ENCODE measurements around the gene RBP3.

The RBP3 gene

DNA sequence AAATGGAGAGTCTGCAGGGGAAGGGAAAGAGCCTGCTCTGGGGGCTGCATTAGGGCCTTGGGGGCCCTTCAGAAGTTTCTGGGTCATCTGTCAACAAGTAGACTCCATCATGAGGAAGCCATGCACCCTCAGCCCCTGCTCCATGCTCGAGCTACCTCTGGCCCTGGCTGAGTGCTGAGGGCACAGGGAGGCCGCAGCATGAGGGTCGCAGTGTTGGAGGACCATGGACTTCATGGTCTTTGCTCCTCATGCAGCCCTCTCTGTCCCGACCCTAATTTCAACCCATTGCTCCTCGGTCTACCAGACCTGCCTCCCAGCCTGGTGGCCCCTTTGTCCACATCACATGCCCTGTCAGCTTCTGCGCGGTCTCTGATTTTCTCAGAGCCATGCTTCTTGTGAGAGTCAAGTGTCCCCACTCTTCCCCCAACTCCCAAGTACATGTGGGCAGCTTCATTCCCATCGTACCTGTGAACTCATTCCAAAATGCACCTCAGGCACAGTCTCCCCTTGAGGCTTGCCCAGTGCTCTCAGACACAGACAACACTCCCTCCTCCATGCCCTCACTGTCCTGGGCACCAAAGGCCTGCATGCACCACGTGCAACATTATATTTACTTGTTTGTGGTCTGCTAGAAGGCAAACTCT is 21.2 kb downstream of the RBP3 start:
- no peak for TF ChIP-seq GABPA (IDR thresholded peaks at IDR 0.05; ENCODE audit: low read depth)
- TF ChIP-seq, protein P1, sequence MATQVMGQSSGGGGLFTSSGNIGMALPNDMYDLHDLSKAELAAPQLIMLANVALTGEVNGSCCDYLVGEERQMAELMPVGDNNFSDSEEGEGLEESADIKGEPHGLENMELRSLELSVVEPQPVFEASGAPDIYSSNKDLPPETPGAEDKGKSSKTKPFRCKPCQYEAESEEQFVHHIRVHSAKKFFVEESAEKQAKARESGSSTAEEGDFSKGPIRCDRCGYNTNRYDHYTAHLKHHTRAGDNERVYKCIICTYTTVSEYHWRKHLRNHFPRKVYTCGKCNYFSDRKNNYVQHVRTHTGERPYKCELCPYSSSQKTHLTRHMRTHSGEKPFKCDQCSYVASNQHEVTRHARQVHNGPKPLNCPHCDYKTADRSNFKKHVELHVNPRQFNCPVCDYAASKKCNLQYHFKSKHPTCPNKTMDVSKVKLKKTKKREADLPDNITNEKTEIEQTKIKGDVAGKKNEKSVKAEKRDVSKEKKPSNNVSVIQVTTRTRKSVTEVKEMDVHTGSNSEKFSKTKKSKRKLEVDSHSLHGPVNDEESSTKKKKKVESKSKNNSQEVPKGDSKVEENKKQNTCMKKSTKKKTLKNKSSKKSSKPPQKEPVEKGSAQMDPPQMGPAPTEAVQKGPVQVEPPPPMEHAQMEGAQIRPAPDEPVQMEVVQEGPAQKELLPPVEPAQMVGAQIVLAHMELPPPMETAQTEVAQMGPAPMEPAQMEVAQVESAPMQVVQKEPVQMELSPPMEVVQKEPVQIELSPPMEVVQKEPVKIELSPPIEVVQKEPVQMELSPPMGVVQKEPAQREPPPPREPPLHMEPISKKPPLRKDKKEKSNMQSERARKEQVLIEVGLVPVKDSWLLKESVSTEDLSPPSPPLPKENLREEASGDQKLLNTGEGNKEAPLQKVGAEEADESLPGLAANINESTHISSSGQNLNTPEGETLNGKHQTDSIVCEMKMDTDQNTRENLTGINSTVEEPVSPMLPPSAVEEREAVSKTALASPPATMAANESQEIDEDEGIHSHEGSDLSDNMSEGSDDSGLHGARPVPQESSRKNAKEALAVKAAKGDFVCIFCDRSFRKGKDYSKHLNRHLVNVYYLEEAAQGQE (IDR thresholded peaks at IDR 0.05; ENCODE audit: insufficient replicate concordance, low read depth) = no peak
- TF ChIP-seq, protein P2, sequence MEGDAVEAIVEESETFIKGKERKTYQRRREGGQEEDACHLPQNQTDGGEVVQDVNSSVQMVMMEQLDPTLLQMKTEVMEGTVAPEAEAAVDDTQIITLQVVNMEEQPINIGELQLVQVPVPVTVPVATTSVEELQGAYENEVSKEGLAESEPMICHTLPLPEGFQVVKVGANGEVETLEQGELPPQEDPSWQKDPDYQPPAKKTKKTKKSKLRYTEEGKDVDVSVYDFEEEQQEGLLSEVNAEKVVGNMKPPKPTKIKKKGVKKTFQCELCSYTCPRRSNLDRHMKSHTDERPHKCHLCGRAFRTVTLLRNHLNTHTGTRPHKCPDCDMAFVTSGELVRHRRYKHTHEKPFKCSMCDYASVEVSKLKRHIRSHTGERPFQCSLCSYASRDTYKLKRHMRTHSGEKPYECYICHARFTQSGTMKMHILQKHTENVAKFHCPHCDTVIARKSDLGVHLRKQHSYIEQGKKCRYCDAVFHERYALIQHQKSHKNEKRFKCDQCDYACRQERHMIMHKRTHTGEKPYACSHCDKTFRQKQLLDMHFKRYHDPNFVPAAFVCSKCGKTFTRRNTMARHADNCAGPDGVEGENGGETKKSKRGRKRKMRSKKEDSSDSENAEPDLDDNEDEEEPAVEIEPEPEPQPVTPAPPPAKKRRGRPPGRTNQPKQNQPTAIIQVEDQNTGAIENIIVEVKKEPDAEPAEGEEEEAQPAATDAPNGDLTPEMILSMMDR (IDR thresholded peaks at IDR 0.05; ENCODE audit: insufficient read depth, low read length) = no peak
- TF ChIP-seq SPI1 (IDR thresholded peaks at IDR 0.05; ENCODE audit: borderline replicate concordance, low read depth) = no peak
- no peak for TF ChIP-seq POLR2AphosphoS5 (IDR thresholded peaks at IDR 0.05; ENCODE audit: low read depth)
- DNase-seq (ENCODE audit: low read depth in 1 of 2, low spot score in 1 of 2) = no peak
- no peak overlapping the region for H3K4me3 ChIP-seq (replicated peaks; ENCODE audit: insufficient read depth, low read length)
- H3K27me3 ChIP-seq (ENCODE audit: insufficient read depth, poor library complexity, severe bottlenecking) = no peaks in the 10 kb centered on the region
- no peak overlapping the region for H3K27ac ChIP-seq (replicated peaks)

DNA sequence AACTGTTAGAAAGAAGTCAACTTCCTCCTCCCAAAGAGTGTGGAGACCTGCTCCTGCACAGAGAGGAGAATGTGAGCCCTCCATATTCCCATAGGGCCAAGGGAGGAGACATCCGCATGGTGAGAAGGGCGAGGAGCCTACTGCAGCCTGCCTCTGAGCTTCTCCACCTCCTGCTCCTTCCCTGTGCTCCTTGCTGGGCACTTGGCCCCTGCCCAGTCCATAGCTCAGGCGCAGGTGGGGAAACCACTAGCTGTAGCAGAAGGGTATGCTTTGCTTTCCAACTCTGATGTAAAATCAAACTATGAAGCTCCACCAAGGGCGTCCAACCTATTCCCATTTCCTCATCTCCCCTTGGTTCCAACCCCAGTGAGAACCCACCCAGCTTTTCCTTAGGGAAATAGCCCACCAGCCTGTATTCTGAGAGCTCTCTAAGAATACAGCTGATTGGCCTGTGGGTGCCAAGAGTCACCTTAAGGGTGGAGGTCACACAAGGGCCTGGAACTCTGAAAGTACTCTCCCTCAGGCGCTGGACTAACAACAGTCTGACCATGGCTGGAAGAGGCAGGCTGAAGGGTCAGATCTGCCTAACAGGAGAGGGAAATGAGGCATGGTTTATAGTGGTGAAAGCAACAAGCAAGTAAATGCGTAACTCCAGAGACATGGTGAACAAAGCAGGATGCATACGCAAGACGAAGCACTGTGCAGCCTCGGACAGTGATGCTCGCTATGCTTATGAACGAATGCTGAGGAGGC is 22.0 kb downstream of the RBP3 start:
- Histone ChIP-seq H3K27ac (replicated peaks) (no peak overlapping the region), H3K4me3 (replicated peaks; ENCODE audit: insufficient read depth, low read length) (no peak overlapping the region), H3K27me3 (ENCODE audit: insufficient read depth, poor library complexity, severe bottlenecking) (no peaks in the 10 kb centered on the region)
- no peak for TF ChIP-seq SPI1 (IDR thresholded peaks at IDR 0.05; ENCODE audit: borderline replicate concordance, low read depth)
- no peak for TF ChIP-seq POLR2AphosphoS5 (IDR thresholded peaks at IDR 0.05; ENCODE audit: low read depth)
- TF ChIP-seq, protein P1 (IDR thresholded peaks at IDR 0.05; ENCODE audit: insufficient replicate concordance, low read depth) = no peak
- no peak for TF ChIP-seq GABPA (IDR thresholded peaks at IDR 0.05; ENCODE audit: low read depth)
- TF ChIP-seq, protein P2 (IDR thresholded peaks at IDR 0.05; ENCODE audit: insufficient read depth, low read length) = no peak
- no peak for DNase-seq (ENCODE audit: low read depth in 1 of 2, low spot score in 1 of 2)

DNA sequence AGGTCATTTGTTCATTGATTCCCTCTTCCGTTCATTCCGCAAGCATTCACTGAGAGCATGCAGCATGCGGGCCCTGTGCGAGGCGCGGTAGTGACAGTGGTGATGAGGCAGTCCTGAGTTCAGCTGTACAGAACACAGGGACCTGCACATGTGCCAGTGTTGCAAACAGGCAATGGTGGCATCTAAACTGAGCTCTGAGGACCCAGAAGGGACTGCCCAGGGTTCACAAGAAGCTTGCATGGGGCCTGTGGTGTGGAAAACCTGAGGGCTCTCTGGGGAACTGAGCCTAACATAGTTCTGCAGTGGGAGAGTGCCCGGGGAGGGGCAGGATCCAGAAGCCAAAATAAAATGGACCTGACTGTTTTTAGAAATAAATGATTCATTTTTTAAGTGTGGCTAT is 22.7 kb downstream of the RBP3 start:
- Histone ChIP-seq H3K27me3 (ENCODE audit: insufficient read depth, poor library complexity, severe bottlenecking) (no peaks in the 10 kb centered on the region), H3K27ac (replicated peaks) (no peak overlapping the region), H3K4me3 (replicated peaks; ENCODE audit: insufficient read depth, low read length) (no peak overlapping the region)
- no peak for DNase-seq (ENCODE audit: low read depth in 1 of 2, low spot score in 1 of 2)
- TF ChIP-seq, protein P2 (IDR thresholded peaks at IDR 0.05; ENCODE audit: insufficient read depth, low read length) = no peak
- TF ChIP-seq, protein P1 (IDR thresholded peaks at IDR 0.05; ENCODE audit: insufficient replicate concordance, low read depth) = no peak
- no peak for TF ChIP-seq SPI1 (IDR thresholded peaks at IDR 0.05; ENCODE audit: borderline replicate concordance, low read depth)
- TF ChIP-seq POLR2AphosphoS5 (IDR thresholded peaks at IDR 0.05; ENCODE audit: low read depth) = no peak
- no peak for TF ChIP-seq GABPA (IDR thresholded peaks at IDR 0.05; ENCODE audit: low read depth)
